HepG2 (cell line): ENCODE results near the gene FRMPD2. TPM values are rescaled to one million over a fixed set of nuclear protein-coding genes. Genes with fewer than 3 reads are reported as not detected.

Experiments used
- ATAC-seq: fragments of 200-7000 bp; cut with Tn5 transposase; 3 replicates; pipeline ENCODE4 v1.9.1; 2020; ENCODE audit warnings: mild to moderate bottlenecking, moderate library complexity
- BruUV-seq: library from RNA; stranded (reverse); fragments of 400-500 nt; replicated peaks from 2 replicates; lab custom pipeline; 2021; lab: Mats Ljungman, UMichigan
- CTCF ChIA-PET: fragments of 300-600 bp; formaldehyde crosslinking; extraction: SDS; loops from one replicate; lab custom pipeline; 2021; ENCODE audit warnings: low total read pairs, inconsistent platforms, low intra/inter-chr PET ratio; lab: Yijun Ruan, JAX
- POLR2A ChIA-PET: fragments of 350-600 bp; sonication (Branson Sonifier 250); formaldehyde crosslinking; loops from one replicate; lab custom pipeline; 2020; ENCODE audit warnings: antibody characterized with exemption, inconsistent platforms; lab: Yijun Ruan, JAX
- DNase-seq: peaks from one replicate; pipeline ENCODE4 v3.0.0-alpha.2; 2015; ENCODE audit warnings: low spot score
- FAIRE-seq: peaks from 3 replicates; lab custom pipeline; 2011; peaks lifted over from hg19 to GRCh38; lab: Jason Lieb, UNC
- H2AFZ ChIP-seq: one replicate; pipeline ENCODE4 v1.6.1; 2011; ENCODE audit warnings: low read length, inconsistent platforms
- H3K27ac ChIP-seq: fragments of 300-600 bp; 3 replicates; pipeline ENCODE4 v1.8.0; 2011; ENCODE audit warnings: mixed run types, mild to moderate bottlenecking, mixed read lengths, low read length, inconsistent platforms; ENCODE audit not compliant: insufficient read depth; ENCODE audit errors: extremely low read length
- H3K27me3 ChIP-seq, 2 experiments: fragments of 200-600 bp in 1 of 2; 2 replicates in 1 of 2; 3 replicates in 1 of 2; pipeline versions ENCODE4 v1.6.0 to v1.8.0; 2011; ENCODE audit warnings: low read length in 2 of 2, mild to moderate bottlenecking in 2 of 2, moderate library complexity in 2 of 2, inconsistent platforms in 1 of 2; ENCODE audit not compliant: insufficient read depth in 2 of 2, control insufficient read depth in 1 of 2
- H3K36me3 ChIP-seq, 2 experiments: fragments of 200-600 bp in 1 of 2; replicated peaks in 1 of 2; 2 replicates in 1 of 2; 3 replicates in 1 of 2; pipeline versions ENCODE4 v1.5.1 to v1.8.0; 2011; ENCODE audit warnings: low read length in 2 of 2, inconsistent platforms in 1 of 2; ENCODE audit not compliant: insufficient read depth in 2 of 2, control insufficient read depth in 1 of 2
- H3K4me1 ChIP-seq: 2 replicates; pipeline ENCODE4 v1.5.1; 2012; ENCODE audit warnings: low read length, inconsistent platforms; ENCODE audit not compliant: insufficient read depth
- H3K4me2 ChIP-seq: 2 replicates; pipeline ENCODE4 v1.6.0; 2011; ENCODE audit warnings: low read depth, low read length, inconsistent platforms
- H3K4me3 ChIP-seq, 3 experiments: fragments of 200-600 bp in 1 of 3; sonication (generic), shearing (Covaris generic) in 1 of 3; replicated peaks in 1 of 3; 2 replicates each; pipeline ENCODE4 v1.5.1; 2011 to 2016; ENCODE audit warnings: low read length in 3 of 3, inconsistent platforms in 2 of 3, low read depth in 2 of 3, mild to moderate bottlenecking in 2 of 3, control low read depth in 1 of 3, mixed read lengths in 1 of 3; ENCODE audit not compliant: insufficient read depth in 1 of 3
- H3K79me2 ChIP-seq: one replicate; pipeline ENCODE4 v1.6.1; 2011; ENCODE audit warnings: low read length, inconsistent platforms; ENCODE audit not compliant: insufficient read depth
- H3K9ac ChIP-seq: 2 replicates; pipeline ENCODE4 v1.6.0; 2011; ENCODE audit warnings: mild to moderate bottlenecking, low read depth, low read length, inconsistent platforms; ENCODE audit not compliant: insufficient read depth
- H3K9me3 ChIP-seq: 2 replicates; pipeline ENCODE4 v1.5.1; 2012; ENCODE audit warnings: mild to moderate bottlenecking, low read length
- H4K20me1 ChIP-seq: 2 replicates; pipeline ENCODE4 v1.6.0; 2011; ENCODE audit warnings: inconsistent platforms, mild to moderate bottlenecking, low read length, moderate library complexity; ENCODE audit not compliant: insufficient read depth
- CBX5 ChIP-seq: sonication (generic); formaldehyde crosslinking; IDR thresholded peaks from 2 replicates; pipeline ENCODE4 v1.4.0; 2020; ENCODE audit warnings: missing genetic modification reagents, borderline replicate concordance
- CCAR2 ChIP-seq: fragments of 200-400 bp; formaldehyde crosslinking; optimal IDR thresholded peaks from 2 replicates; pipeline ENCODE3; 2018; ENCODE audit warnings: low read depth, mild to moderate bottlenecking, low read length, moderate library complexity
- PPARG ChIP-seq: conservative IDR thresholded peaks from 2 replicates; pipeline ENCODE4 v1.6.1; 2016; ENCODE audit warnings: missing biosample characterization, missing genetic modification reagents
- TCF12 ChIP-seq, 2 experiments: fragments of 450-650 bp in 1 of 2; sonication (generic) in 1 of 2; formaldehyde crosslinking in 1 of 2; IDR thresholded peaks; 2 replicates each; pipeline versions ENCODE4 v1.6.1 to v1.8.0; 2017 to 2022; ENCODE audit warnings: antibody characterized with exemption in 1 of 2, mild to moderate bottlenecking in 1 of 2, missing genetic modification reagents in 1 of 2, moderate library complexity in 1 of 2
- ZNF737 ChIP-seq: sonication (generic); formaldehyde crosslinking; IDR thresholded peaks from 2 replicates; pipeline ENCODE4 v1.5.0; 2020; ENCODE audit warnings: missing genetic modification reagents, mild to moderate bottlenecking, borderline replicate concordance
- WGBS: methylation state at CpG from one replicate; pipeline ENCODE4 v1.1.6; 2017; ENCODE audit warnings: low lambda C conversion rate; 5-methylcytosine and 5-hydroxymethylcytosine counted together
- in situ Hi-C: cut with HindIII; loops from 2 replicates; pipeline ENCODE4 v1.10.0; 2017; ENCODE audit warnings: low pct_unique_long_range_greater_than_20kb; ENCODE audit not compliant: extremely low pct_ligation_motif_present
- intact Hi-C: fragments of 100-400 bp; cut with micrococcal nuclease; formaldehyde crosslinking; loops from one replicate; pipeline ENCODE4 v1.10.0; 2022; ENCODE audit not compliant: unreplicated experiment
- polyA plus RNA-seq, 8 experiments: library from polyadenylated mRNA; depleted of rRNA in 3 of 8; stranded (reverse) in 7 of 8; unstranded in 1 of 8; fragments of >200 nt; fragmentation: Illumina TruSeq in 4 of 8; extraction: Trizol in 4 of 8; gene quantifications; 2 replicates each; pipeline versions ENCODE4 v1.2.1 to v1.2.3, GENCODE V29; 2011 to 2016; ENCODE audit warnings: low read depth in 4 of 8, missing spikeins in 1 of 8, mixed read lengths in 1 of 8; ENCODE audit not compliant: insufficient read depth in 1 of 8
- total RNA-seq, 5 experiments: library from RNA; depleted of rRNA; stranded (reverse); fragments of >200 nt; fragmentation: Illumina TruSeq; extraction: Trizol; gene quantifications; 2 replicates each; pipeline ENCODE4 v1.2.3, GENCODE V29; 2016; ENCODE audit warnings: low read depth in 1 of 5
- TF ChIP-seq, protein P1 (sequence below): sonication (generic); formaldehyde crosslinking; conservative IDR thresholded peaks from 2 replicates; pipeline ENCODE4 v1.8.1; 2023; ENCODE audit warnings: missing genetic modification reagents
- TF ChIP-seq, protein P2 (sequence below): sonication (generic); formaldehyde crosslinking; IDR thresholded peaks from 2 replicates; pipeline ENCODE4 v1.8.1; 2023; ENCODE audit warnings: mild to moderate bottlenecking, missing genetic modification reagents
- TF ChIP-seq, protein P3 (sequence below): sonication (generic); formaldehyde crosslinking; IDR thresholded peaks from 2 replicates; pipeline ENCODE4 v1.4.0; 2020; ENCODE audit warnings: missing genetic modification reagents
- TF ChIP-seq, protein P4 (sequence below): IDR thresholded peaks from 2 replicates; pipeline ENCODE4 v1.6.1; 2016; ENCODE audit warnings: mild to moderate bottlenecking

FRMPD2 gene
- total and polyA plus RNA-seq, 2 of the 13 experiments (the other 11 are each of a cell fraction or from before 2014, with no cell fraction given): 0.45 to 1.3 TPM

DNA sequence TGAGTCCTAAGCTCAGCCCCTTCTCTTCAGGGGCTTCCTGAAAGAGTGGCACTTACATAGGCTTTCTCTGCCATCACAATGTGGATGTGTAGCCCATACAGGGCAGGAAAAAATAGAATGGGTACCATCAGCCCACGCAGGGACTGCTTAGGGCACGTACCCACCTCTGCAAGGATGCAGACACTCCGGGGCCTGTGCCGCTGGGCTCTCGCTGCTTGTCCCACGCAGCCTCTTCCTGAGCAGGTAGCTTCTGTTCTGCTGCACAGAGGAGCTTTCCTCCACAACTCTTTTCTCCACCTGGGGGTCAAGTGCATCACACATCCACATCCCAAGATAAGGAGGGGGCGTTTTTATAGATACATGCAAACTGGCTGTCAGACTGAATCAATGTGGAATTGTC, 34.3 kb downstream of the FRMPD2 start:
- Histone ChIP-seq H3K4me2 (no peak overlapping the region), H3K9ac (no peak overlapping the region), H3K4me1 (no peaks in the 10 kb centered on the region), H4K20me1 (no peaks in the 10 kb centered on the region), H3K4me3 (no peak overlapping the region), H3K9me3 (no peaks in the 10 kb centered on the region), H3K27me3 (no peaks in the 10 kb centered on the region), H3K36me3 (no peaks in the 10 kb centered on the region), H2AFZ (no peak overlapping the region), H3K27ac (no peak overlapping the region), H3K79me2 (no peaks in the 10 kb centered on the region)
- no TSS peak for BruUV-seq
- FAIRE-seq (no peak), DNase-seq (no peak), ATAC-seq (no peak)
- intact Hi-C loops (no loop called here), in situ Hi-C loops (no loop called here)
- CTCF ChIA-PET: no interaction called here
- no peak for TF ChIP-seq CBX5
- TF ChIP-seq TCF12 (IDR thresholded peaks at IDR 0.05): no peak
- TF ChIP-seq TCF12 (CRISPR knock-in tag; IDR thresholded peaks at IDR 0.05): no peak
- no peak for TF ChIP-seq CCAR2
- TF ChIP-seq, protein P1, sequence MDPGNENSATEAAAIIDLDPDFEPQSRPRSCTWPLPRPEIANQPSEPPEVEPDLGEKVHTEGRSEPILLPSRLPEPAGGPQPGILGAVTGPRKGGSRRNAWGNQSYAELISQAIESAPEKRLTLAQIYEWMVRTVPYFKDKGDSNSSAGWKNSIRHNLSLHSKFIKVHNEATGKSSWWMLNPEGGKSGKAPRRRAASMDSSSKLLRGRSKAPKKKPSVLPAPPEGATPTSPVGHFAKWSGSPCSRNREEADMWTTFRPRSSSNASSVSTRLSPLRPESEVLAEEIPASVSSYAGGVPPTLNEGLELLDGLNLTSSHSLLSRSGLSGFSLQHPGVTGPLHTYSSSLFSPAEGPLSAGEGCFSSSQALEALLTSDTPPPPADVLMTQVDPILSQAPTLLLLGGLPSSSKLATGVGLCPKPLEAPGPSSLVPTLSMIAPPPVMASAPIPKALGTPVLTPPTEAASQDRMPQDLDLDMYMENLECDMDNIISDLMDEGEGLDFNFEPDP (CRISPR knock-in tag): no peak
- TF ChIP-seq, protein P2, sequence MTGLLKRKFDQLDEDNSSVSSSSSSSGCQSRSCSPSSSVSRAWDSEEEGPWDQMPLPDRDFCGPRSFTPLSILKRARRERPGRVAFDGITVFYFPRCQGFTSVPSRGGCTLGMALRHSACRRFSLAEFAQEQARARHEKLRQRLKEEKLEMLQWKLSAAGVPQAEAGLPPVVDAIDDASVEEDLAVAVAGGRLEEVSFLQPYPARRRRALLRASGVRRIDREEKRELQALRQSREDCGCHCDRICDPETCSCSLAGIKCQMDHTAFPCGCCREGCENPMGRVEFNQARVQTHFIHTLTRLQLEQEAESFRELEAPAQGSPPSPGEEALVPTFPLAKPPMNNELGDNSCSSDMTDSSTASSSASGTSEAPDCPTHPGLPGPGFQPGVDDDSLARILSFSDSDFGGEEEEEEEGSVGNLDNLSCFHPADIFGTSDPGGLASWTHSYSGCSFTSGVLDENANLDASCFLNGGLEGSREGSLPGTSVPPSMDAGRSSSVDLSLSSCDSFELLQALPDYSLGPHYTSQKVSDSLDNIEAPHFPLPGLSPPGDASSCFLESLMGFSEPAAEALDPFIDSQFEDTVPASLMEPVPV (CRISPR knock-in tag): no peak
- TF ChIP-seq, protein P3, sequence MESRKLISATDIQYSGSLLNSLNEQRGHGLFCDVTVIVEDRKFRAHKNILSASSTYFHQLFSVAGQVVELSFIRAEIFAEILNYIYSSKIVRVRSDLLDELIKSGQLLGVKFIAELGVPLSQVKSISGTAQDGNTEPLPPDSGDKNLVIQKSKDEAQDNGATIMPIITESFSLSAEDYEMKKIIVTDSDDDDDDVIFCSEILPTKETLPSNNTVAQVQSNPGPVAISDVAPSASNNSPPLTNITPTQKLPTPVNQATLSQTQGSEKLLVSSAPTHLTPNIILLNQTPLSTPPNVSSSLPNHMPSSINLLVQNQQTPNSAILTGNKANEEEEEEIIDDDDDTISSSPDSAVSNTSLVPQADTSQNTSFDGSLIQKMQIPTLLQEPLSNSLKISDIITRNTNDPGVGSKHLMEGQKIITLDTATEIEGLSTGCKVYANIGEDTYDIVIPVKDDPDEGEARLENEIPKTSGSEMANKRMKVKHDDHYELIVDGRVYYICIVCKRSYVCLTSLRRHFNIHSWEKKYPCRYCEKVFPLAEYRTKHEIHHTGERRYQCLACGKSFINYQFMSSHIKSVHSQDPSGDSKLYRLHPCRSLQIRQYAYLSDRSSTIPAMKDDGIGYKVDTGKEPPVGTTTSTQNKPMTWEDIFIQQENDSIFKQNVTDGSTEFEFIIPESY: no peak
- TF ChIP-seq, protein P4, sequence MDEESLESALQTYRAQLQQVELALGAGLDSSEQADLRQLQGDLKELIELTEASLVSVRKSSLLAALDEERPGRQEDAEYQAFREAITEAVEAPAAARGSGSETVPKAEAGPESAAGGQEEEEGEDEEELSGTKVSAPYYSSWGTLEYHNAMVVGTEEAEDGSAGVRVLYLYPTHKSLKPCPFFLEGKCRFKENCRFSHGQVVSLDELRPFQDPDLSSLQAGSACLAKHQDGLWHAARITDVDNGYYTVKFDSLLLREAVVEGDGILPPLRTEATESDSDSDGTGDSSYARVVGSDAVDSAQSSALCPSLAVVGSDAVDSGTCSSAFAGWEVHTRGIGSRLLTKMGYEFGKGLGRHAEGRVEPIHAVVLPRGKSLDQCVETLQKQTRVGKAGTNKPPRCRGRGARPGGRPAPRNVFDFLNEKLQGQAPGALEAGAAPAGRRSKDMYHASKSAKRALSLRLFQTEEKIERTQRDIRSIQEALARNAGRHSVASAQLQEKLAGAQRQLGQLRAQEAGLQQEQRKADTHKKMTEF (CRISPR knock-in tag): no peak
- TF ChIP-seq ZNF737 (CRISPR knock-in tag): no peak
- TF ChIP-seq PPARG (CRISPR knock-in tag): no peak
- POLR2A ChIA-PET: no interaction called here
- 60% methylated on average over 7 of the region's 7 CpGs for WGBS
